ENCODE measurements around the gene TMEM254.
A peak's percentile ranks its signal among the peaks of the same experiment; 100 is the strongest.
"Not testable (repeated sequence)": the region's sequence is repeated elsewhere in the genome, so short reads cannot be mapped to it uniquely, and the experiment has no call there.

Gene TMEM254, protein sequence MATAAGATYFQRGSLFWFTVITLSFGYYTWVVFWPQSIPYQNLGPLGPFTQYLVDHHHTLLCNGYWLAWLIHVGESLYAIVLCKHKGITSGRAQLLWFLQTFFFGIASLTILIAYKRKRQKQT

DNA sequence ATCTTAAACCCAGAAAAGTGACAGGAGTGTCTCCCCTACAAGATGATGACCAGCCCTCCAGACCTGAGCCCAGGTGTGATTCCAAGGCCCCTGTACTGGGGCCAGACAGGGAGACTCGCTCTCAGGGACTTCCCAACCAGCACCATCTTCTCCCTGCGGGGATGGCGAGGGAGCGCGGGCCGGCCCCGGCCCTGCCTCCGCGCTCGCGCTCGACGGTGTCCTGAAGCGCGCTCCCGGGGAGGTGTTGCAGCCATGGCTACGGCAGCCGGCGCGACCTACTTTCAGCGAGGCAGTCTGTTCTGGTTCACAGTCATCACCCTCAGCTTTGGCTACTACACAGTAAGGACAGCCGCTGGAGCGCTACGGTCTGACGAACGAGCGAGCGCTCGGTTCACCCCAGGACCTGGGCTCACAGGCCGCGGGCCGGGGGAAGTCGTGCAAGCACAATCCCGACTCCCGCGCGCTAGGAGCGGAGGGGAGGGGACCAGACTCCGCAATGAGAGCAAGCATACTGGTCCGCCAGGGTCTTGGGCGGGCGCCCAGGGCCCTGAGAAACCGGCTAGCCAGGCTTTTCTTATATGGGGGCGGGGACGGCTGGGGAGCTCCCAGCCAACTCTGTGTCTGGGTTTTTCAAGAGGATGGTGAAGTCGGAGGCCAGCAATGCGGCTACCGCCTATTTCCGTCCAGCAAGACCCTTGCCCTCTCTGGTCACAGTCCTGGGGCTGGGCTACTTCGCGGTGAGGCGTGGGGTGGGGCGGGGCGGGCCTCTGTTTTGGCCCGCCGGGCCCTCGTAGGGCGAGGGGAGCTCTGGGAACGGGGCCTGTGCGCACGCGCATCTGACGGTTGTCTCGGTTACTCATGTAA is at the start of gene TMEM254:
TMEM254 (plus strand) TSS at position 218 of the 864 bp plus-strand sequence; CDS start at position 253, 35 bp downstream.
- peak; percentile 73 for DNase-seq (ENCODE audit: low read depth, low spot score)

DNA sequence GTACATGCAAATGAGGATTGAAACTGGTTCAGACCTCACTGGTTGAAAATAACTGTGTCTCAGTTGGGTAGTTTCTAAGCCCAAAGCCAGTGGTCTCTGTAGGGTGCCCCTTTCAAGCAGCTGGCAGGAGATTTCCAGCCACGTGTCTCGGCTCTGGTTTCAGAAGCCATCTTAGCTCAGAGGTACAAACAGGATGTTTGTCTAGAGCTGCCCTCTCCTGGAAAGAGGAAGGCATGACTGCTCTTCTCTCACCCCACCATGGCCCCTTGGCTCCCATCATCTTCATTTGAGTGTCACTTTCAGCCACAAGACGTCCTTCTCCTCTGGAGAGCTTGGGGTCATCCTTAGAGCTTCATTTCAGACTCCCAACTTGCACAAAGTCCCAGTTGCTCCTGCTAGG is 49.3 kb upstream of the TMEM254 start:
- not testable (repeated sequence) for DNase-seq (ENCODE audit: low read depth, low spot score)

DNA sequence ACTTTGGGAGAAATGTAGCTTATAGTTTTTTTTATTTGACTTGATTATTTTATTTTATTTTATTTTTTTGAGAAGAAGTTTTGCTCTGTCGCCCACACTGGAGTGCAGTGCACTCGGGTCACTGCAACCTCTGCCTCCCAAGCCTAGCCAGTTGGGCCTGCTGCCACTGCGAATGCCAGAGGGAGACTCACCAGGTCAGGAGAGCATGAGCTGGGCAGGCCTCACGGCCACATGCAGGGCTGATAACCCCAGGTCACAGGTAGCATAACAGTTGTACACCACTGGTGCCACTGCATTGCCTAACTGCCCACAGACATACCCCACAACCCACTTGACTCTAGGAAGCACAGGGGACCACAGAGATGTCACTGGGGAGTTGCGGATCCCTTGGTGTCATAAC is 48.6 kb upstream of the TMEM254 start:
- DNase-seq (ENCODE audit: low read depth, low spot score) = not testable (repeated sequence)

DNA sequence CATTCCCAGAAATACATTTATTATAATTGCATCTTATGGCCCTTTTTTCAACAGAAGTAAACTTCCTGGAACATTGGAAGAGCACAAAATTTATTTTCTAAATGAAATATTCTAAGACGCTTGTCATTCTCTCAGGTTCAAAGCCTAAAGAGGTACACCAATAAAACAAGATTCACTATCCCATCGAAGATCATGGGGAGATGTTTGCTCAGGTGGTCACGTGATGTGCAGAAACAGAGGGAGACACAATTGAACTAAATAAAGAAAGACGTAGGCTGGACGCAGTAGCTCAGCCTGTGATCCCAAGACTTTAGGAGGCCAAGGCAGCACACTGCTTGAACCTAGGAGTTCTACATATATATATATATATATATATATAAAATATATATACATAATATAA is 46.0 kb upstream of the TMEM254 start:
- no peak for DNase-seq (ENCODE audit: low read depth, low spot score)

DNA sequence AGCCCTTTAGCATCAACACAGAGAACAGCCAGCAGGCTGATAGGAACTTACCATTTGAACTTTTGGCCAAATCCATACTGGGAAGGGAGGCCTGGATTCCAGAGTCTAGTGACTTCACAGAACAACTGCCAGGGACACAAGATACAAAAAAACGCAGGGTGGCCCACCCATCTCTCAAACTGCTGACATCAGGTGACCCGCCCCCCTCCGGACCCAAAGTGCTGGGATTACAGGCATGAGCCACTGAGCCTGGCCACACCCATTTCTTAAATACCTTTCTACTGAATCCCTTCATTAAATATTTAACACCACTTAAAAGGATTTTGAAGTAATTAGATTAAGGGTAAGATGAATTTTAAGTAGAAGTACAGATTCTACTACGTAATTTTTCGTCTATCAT is 43.7 kb upstream of the TMEM254 start:
- DNase-seq (ENCODE audit: low read depth, low spot score) = not testable (repeated sequence)

DNA sequence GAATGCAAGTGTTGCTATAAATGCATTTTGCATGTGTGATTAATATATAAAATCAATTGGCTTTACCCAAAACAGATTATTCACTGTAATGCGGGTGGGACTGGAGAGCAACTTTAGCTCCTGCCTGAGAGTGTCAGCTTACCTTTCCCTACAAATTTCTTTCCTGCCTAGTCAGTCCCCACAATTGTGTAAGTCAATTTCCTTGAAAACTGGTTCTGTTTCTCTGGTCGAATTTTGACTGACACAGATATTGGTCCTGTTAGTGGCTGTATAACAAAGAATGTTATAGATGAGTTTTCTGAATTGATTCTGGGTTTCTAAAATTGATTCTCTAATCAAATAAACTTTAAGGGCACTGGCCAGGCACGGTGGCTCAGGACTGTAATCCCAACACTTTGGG is 43.0 kb upstream of the TMEM254 start:
- DNase-seq (ENCODE audit: low read depth, low spot score) = not testable (repeated sequence)

DNA sequence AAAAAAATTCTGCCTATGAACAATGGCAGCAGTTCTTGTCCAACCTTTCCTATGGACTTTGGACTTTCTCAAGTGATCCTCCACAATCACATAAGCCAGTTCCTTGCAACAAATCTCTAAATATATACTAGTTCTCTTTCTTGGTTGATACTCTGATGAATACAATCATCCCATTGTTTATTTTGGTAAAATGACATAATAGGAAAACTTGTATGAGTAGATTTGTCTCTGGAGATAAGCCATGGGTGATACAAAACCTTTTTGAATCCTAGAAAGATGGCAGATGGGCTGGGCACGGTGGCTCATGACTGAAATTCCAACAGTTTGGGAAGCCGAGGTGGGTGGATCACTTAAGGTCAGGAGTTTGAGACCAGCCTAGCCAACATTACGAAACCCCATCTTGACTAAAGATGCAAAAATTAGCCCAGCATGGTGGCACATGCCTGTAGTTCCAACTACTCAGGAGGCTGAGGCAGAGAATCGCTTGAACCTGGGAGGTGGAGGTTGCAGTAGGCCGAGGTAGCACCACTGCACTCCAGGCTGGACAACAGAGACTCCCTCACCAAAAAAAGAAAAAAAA is 41.5 kb upstream of the TMEM254 start:
- not testable (repeated sequence) for DNase-seq (ENCODE audit: low read depth, low spot score)

DNA sequence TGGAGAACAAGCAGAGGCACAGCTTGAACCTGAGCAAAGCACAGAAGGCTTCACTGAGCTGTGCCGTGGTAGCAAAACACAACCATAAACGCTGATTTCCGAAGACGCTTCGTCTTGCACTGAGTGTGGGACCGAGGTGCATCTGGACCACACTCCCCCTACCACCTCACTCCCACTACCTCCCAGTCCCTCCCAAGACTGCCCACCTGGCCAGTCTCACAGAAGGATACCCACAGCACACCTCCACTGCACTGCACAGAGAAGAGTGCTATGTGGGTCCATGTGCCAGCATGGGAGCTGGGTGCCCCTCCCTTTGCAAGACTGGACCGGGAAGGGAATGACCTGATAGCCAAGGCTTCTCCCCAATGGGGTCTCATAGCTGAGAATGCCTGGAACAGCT is 40.2 kb upstream of the TMEM254 start:
- not testable (repeated sequence) for DNase-seq (ENCODE audit: low read depth, low spot score)

DNA sequence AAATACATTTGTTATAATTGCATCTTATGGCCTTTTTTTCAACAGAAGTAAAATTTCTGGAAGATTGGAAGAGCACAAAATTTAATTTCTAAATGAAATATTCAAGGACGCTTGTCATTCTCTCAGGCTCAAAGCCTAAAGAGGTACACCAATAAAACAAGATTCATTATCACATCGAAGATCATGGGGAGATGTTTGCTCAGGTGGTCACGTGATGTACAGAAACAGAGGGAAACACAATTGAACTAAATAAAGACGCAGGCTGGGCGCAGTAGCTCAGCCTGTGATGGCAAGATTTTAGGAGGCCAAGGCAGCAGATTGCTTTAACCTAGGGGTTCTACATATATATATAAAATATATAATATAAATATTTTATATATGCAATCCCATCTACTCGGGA is 37.3 kb upstream of the TMEM254 start:
- DNase-seq (ENCODE audit: low read depth, low spot score) = no peak

DNA sequence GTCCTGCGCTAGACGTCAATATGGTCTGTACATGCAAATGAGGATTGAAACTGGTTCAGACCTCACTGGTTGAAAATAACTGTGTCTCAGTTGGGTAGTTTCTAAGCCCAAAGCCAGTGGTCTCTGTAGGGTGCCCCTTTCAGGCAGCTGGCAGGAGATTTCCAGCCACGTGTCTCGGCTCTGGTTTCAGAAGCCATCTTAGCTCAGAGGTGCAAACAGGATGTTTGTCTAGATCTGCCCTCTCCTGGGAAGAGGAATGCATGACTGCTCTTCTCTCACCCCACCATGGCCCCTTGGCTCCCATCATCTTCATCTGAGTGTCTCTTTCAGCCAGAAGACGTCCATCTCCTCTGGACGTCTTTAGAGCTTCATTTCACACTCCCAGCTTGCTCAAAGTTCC is 33.5 kb upstream of the TMEM254 start:
- DNase-seq (ENCODE audit: low read depth, low spot score) = not testable (repeated sequence)

DNA sequence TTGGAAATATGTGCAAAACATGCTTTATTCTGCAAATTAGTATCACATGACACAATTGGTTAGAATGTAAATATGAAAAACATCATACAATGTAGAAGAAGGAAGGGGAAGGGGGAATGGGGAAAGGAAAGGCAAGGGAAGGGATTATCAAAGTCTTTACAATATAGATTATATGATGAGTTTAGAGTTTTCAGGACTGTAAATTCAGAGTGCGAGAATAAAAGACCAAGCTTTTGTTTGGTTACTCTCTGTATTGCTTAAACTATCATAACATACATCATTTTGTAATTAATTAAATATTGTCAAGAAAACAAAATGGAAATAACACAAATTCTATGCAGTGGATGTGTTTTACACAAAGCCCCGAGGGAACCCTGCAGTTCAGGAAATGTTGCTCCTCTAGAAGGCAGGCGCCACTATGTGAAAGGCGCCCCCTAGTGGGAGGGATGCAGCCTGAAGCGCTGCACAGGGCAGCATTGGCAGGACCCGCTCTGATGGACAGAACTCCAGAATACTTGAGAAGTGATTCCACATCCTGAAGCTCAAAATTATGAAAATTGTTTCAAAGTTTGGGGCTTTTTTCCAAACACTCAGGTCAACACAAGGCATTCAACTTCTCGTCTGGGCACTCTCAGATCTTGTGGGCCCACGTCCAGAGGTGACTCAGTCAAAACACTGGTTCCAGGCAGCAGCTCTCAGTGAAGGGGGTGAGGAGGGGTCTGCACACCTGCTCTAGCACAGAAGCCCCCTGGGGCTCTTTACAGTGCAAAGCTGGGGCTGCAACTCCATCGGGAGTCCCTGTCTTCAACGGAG is 31.6 kb upstream of the TMEM254 start:
- peak; percentile 31 for DNase-seq (ENCODE audit: low read depth, low spot score)

DNA sequence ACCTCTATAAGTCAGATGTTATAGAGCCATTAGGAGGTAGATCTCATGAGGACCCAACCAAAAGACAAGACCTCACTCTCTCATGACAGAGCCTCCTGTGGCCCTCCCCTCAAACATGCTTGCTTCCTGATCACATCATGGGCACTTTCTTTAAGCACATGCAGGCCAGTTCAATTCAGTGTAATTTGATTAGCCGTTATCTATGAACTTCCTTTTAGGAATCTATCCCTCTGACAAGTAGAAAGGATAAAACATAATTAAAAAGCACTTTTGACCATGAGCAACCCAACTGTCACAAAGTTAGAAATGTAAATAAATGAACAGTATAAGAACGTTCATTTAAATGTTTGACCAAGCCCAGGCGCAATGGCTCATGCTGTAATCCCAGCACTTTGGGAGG is 27.7 kb upstream of the TMEM254 start:
- DNase-seq (ENCODE audit: low read depth, low spot score) = no peak

DNA sequence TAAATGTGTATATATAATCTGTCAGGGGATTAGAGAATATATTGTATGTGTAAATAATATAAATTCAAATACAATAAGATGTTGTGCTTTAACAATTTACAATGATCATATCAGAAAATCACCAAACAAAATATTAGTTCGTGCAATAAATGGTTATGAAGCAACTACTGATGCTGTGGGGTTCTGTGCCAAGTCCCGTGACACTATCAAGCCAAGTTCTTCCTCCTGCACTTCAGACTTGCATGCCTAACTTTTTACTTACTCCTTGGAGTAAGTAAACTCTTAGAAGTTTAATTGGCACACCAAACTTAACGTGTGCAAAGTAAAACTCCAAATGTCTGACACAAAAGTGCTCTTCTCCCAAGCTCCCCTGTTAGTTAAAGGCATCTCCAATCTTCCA is 26.5 kb upstream of the TMEM254 start:
- no peak for DNase-seq (ENCODE audit: low read depth, low spot score)

DNA sequence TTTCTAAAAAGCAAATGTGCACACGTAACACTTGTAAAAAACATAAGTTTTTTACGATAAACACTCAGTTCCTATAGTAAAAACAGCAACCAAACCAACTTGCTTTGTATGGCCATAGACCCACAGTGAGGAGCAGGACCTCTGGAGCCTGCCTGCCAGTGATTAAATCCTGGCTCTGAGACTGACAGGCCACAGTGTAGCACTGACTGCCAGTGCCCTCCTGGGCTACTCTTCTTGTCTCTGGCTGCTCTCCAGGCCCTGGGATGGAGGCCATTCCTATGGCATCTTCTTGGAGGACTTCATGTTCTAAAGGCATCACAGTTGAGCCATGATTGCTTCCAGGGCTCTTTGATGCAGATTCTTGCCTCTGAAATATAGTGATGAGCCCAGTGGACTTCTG is 22.7 kb upstream of the TMEM254 start:
- no peak for DNase-seq (ENCODE audit: low read depth, low spot score)

DNA sequence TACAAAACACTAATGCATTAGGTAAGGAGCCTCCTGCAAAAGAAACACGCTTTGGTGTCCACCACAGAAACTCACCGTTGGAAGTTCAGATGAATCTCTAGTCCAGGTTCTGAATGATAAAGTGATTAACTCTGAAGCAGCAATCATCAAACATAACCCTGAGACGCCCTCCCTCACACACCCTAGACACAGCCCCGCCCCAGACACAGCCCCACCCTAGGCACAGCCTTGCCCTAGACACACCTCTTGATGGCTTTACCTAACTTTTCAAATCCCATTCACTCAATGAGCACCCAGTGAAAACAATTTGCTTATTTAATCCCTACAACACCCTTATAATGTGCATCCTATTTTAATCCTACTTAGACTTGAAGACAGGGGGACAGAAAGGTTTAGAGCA is 21.3 kb upstream of the TMEM254 start:
- DNase-seq (ENCODE audit: low read depth, low spot score) = no peak

DNA sequence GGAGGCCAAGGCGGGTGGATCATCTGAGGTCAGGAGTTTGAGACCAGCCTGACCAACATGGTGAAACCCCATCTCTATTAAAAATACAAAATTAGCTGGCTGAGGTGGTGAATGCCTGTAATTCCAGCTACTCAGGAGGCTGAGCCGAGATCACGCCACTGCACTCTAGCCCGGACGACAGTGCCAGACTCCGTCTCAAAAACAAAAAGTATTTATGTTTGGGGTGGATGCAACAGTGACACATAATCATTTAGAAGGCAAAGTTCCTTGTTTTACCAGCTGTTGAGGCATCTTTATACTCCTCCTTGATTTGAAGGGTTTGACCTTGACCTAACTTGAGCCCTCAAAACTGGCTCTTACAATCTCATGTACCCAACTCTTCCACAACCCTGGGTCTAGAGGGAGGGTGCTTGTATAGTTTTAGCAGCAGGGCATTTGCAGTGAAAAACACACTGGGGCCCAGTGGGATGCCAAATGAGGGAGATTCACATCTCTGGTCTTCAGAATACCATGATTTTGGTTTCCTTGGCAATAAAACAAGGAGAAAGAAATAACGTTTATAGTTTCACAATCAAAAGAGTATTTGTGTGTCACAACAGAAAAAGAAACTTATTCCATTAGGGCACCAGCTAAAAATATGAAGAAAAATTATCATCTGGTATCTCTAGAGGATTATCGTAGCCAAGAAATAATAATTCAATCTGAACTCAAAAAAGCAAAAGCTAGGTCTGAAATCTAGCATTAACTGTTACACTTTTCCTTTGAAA is 14.2 kb upstream of the TMEM254 start:
- no peak for DNase-seq (ENCODE audit: low read depth, low spot score)

DNA sequence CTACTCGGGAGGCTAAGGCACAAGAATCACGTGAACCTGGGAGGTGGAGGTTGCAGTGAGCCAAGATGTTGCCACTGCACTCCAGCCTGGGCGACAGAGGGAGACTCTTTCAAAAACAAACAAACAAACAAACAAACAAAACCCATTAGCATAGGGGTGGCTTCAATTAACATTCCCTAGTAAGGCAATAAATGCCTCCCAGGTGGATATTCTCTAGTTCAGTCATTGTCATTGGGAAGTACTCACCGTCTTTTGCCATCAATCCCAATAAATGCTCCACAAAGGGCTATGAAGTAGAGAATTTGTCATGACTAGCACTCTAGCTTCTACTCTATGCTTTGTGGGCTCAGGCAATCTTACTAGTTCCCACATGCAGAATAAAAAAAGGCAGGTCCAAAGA is 11.7 kb upstream of the TMEM254 start:
- no peak for DNase-seq (ENCODE audit: low read depth, low spot score)

DNA sequence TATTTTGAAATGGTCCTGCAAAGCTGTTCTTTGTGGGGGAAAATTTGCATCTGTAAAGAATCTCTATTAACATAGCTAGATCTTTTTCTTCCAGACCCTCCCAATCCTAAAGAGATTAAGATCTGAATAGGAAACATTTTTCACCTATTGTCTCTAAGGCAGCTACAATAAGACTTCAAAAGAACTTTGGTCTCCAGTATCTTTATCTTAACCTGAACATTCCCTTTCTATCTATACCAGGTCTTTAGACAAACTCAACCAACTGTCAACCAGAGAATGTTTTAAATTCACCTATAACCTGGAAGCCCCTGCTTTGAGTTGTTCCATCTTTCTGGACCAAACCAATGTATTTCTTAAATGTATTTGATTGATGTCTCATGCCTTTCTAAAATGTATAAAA is 10.6 kb upstream of the TMEM254 start:
- not testable (repeated sequence) for DNase-seq (ENCODE audit: low read depth, low spot score)

DNA sequence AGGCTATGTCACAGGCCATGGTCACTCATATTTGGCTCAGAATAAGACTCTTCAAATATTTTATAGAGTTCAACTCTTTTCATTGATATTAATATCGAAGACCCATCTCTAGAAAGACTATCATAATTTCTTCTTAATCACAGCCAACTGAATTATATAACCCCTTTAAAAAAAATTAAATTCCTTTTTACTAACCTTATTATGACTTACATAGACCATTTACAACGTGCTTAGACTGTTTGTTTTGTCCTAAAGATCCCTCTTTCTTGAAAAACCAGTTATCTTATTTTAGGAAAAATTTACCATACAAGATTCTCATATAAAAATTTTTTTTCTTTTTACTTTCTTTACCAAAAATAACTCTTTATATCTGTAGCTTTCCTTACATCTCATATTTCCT is 10.2 kb upstream of the TMEM254 start:
- DNase-seq (ENCODE audit: low read depth, low spot score) = no peak

DNA sequence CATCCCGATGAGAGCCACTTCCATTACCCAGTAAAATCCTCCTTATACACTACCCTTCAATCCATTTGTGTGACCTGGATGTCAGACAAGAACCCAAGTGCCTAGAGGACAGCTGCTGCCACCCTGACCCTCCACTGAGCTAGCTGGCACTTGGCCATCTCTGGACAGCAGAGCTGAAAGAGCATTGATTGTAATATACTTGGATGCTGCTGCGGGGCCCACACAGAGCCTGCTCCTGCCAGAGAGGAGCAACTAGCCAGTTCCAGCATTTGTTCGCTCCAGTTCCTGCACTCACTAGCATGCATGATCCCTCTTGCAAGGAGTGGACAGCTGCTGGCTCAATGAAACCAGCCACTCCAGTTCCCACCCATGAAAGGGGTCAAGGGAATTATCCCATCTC is 8.4 kb upstream of the TMEM254 start:
- no peak for DNase-seq (ENCODE audit: low read depth, low spot score)

DNA sequence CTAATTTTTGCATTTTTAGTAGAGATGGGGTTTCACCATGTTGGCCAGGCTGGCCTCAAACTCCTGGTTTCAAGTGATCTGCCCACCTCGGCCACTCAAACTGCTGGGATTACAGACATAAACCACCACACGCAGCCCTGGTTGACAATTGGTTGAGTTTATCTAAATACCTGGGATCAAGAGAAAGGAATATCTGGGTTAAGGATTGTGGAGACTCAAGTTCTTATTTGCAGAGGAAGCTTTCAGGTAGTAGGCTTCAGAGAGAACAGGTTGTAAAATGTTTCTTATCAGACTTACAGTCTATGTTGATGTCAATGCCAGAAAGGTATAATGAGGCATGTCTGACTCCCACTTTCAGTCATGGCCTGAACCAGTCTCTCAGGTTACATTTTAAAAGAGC is 5.9 kb upstream of the TMEM254 start:
- no peak for DNase-seq (ENCODE audit: low read depth, low spot score)

All from smooth muscle cell of the brain vasculature (primary cell).